PC-9 (cell line): ENCODE data around the gene ARHGAP10. TPM values are rescaled to one million over a fixed set of nuclear protein-coding genes. Genes with fewer than 3 reads are reported as not detected.

Source experiments
- BruUV-seq: library from RNA; stranded (reverse); fragments of 400-500 nt; replicated peaks from 2 replicates; lab custom pipeline; 2021; lab: Mats Ljungman, UMichigan
- CTCF ChIA-PET: fragments of 300-600 bp; sonication (Branson Sonifier 250); formaldehyde crosslinking; loops from one replicate; lab custom pipeline; 2022; ENCODE audit warnings: antibody characterized with exemption; lab: Charles Lee
- POLR2A ChIA-PET: fragments of 300-600 bp; sonication (Branson Sonifier 250); formaldehyde crosslinking; loops from one replicate; lab custom pipeline; 2022; ENCODE audit warnings: antibody characterized with exemption; ENCODE audit not compliant: unreplicated experiment; lab: Charles Lee
- DNase-seq, 2 experiments: peaks; one replicate each; pipeline versions ENCODE4 v3.0.0 to v3.0.0-alpha.2; 2015 to 2022; ENCODE audit warnings: mixed read lengths in 1 of 2
- H2AFZ ChIP-seq: fragments of 200-600 bp; sonication (generic); 2 replicates; pipeline ENCODE4 v1.8.1; 2017; ENCODE audit warnings: antibody characterized with exemption
- H3F3A ChIP-seq: fragments of 200-600 bp; sonication (generic); 2 replicates; pipeline ENCODE4 v1.8.1; 2017; ENCODE audit warnings: antibody characterized with exemption, mild to moderate bottlenecking, low read depth; ENCODE audit not compliant: insufficient read depth
- H3K27ac ChIP-seq: fragments of 200-600 bp; sonication (generic); 2 replicates; pipeline ENCODE4 v1.6.1; 2016; ENCODE audit warnings: mixed run types
- H3K27me3 ChIP-seq: fragments of 200-600 bp; sonication (generic); 2 replicates; pipeline ENCODE4 v1.6.1; 2016; ENCODE audit warnings: low read depth, mixed run types; ENCODE audit not compliant: insufficient read depth
- H3K36me3 ChIP-seq: fragments of 200-600 bp; sonication (generic); 2 replicates; pipeline ENCODE4 v1.6.1; 2016; ENCODE audit warnings: low read depth, mixed run types
- H3K4me1 ChIP-seq: fragments of 200-600 bp; sonication (generic); replicated peaks from 2 replicates; pipeline ENCODE4 v1.6.1; 2016; ENCODE audit warnings: mixed run types; ENCODE audit not compliant: insufficient read depth
- H3K4me2 ChIP-seq: fragments of 200-600 bp; sonication (generic); 2 replicates; pipeline ENCODE4 v1.6.1; 2017; ENCODE audit warnings: mixed run types
- H3K4me3 ChIP-seq: fragments of 200-600 bp; sonication (generic); 2 replicates; pipeline ENCODE4 v1.6.1; 2016; ENCODE audit warnings: mixed run types
- H3K79me2 ChIP-seq: fragments of 200-600 bp; sonication (generic); 2 replicates; pipeline ENCODE4 v1.6.1; 2017; ENCODE audit warnings: low read depth, mixed run types
- H3K9me2 ChIP-seq: fragments of 200-600 bp; sonication (generic); 2 replicates; pipeline ENCODE4 v1.8.1; 2017; ENCODE audit warnings: mild to moderate bottlenecking; ENCODE audit not compliant: insufficient read depth
- H3K9me3 ChIP-seq: fragments of 200-600 bp; sonication (generic); 2 replicates; pipeline ENCODE4 v1.8.1; 2016; ENCODE audit warnings: low read depth; ENCODE audit not compliant: insufficient read depth
- H4K20me1 ChIP-seq: fragments of 200-600 bp; sonication (generic); 2 replicates; pipeline ENCODE4 v1.8.1; 2017; ENCODE audit not compliant: insufficient read depth
- CTCF ChIP-seq: fragments of 200-600 bp; sonication (generic); conservative IDR thresholded peaks from 2 replicates; pipeline ENCODE4 v1.6.1; 2017; ENCODE audit warnings: mixed run types, antibody characterized with exemption, mild to moderate bottlenecking, moderate library complexity
- EZH2 ChIP-seq: fragments of 200-600 bp; sonication (generic); IDR thresholded peaks from 2 replicates; pipeline ENCODE4 v1.8.0; 2017; ENCODE audit warnings: antibody characterized with exemption, low read depth
- intact Hi-C: fragments of 100-400 bp; cut with micrococcal nuclease; formaldehyde crosslinking; loops from one replicate; pipeline ENCODE4 v1.10.0; 2022; ENCODE audit not compliant: unreplicated experiment
- total RNA-seq: library from RNA; stranded (reverse); gene quantifications from 2 replicates; pipeline ENCODE4 v1.2.3, GENCODE V29; 2021

Gene ARHGAP10
- total RNA-seq, 1 experiment from 2014 or later = 27.5 TPM

DNA sequence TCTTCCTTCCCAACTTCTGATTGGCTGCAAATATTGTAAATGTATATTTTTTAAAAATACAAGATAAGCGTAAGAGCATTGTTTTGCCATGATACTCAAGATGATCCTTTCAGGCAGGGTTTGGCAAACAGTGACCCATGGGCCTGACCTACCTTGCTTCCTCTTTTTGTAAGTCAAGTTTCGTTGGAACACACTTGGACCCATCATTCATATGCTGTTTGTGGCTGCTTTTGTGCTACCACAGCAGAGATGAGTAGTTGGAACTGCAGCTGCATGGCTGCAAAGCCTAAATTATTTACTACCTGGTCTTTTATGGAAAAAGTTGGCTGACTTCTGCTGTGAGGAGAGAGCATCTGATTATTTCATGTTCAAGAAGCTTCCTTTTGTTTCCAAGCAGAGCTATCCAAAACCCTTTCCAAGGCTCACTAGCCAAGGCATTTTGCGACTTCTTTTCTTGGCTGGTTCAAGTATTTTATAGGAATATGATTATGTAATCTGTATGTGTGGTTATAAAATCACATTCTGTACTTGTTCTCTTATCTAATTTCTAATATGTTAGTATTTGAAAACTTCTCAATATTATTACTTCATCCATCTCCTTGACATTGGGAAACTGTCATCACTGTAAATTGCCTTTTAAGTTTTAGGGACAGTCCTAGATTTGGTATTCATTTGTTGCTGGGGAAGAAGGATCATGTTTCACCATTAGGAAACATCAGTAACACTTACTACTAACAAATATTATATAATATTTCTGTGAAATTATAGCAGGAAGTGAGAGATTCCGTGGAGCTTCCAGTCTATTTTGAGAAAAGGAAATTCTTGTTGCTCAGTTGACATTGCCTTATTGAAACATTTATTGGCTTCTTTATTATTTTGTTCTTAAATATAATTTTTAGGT, 109.2 kb downstream of the ARHGAP10 start:
- H3K4me2 ChIP-seq = no peak overlapping the region
- no peaks in the 10 kb centered on the region for H3K79me2 ChIP-seq
- no peaks in the 10 kb centered on the region for H3K4me1 ChIP-seq
- intact Hi-C loops = no loop called here
- H4K20me1 ChIP-seq = no peaks in the 10 kb centered on the region
- BruUV-seq = no TSS peak
- no peak overlapping the region for H3K27ac ChIP-seq
- H3K4me3 ChIP-seq = no peak overlapping the region
- CTCF ChIA-PET = no interaction called here
- no peak for DNase-seq
- POLR2A ChIA-PET = interaction anchor here (0.6 kb wide), 1 partner anchor 47 kb away, joined by 3 read pairs; no protein-coding TSS in a partner anchor
- H3F3A ChIP-seq = no peaks in the 10 kb centered on the region
- no peaks in the 10 kb centered on the region for H3K9me2 ChIP-seq
- no peaks in the 10 kb centered on the region for H3K27me3 ChIP-seq
- TF ChIP-seq EZH2 (no peak), CTCF (no peak)
- H2AFZ ChIP-seq = no peak overlapping the region
- no peaks in the 10 kb centered on the region for H3K36me3 ChIP-seq
- H3K9me3 ChIP-seq = no peaks in the 10 kb centered on the region

- DNase-seq = no peak
- Histone ChIP-seq H3K27ac (no peak overlapping the region), H3K79me2 (no peaks in the 10 kb centered on the region), H3F3A (no peaks in the 10 kb centered on the region), H3K4me2 (no peak overlapping the region), H3K36me3 (no peaks in the 10 kb centered on the region), H3K4me1 (no peaks in the 10 kb centered on the region), H2AFZ (no peak overlapping the region), H3K27me3 (no peaks in the 10 kb centered on the region), H3K9me2 (no peaks in the 10 kb centered on the region), H4K20me1 (no peaks in the 10 kb centered on the region), H3K9me3 (no peaks in the 10 kb centered on the region), H3K4me3 (no peak overlapping the region)
- no TSS peak for BruUV-seq
- CTCF ChIA-PET = interaction anchor here (0.6 kb wide), 1 partner anchor 105 kb away, joined by 3 read pairs; no protein-coding TSS in a partner anchor
- no peak for TF ChIP-seq CTCF
- no peak for TF ChIP-seq EZH2
- POLR2A ChIA-PET = no interaction called here
- intact Hi-C loops = no loop called here
Measured at GRCh38 chr4:147842573-147842972, 110.7 kb downstream of the ARHGAP10 start.

GRCh38 chr4:147843162-147843561, 111.3 kb downstream of the ARHGAP10 start:
- H3K9me2 ChIP-seq = no peaks in the 10 kb centered on the region
- H3K4me3 ChIP-seq = no peak overlapping the region
- H3F3A ChIP-seq = no peaks in the 10 kb centered on the region
- POLR2A ChIA-PET = no interaction called here
- TF ChIP-seq CTCF (no peak), EZH2 (no peak)
- no peak for DNase-seq
- H2AFZ ChIP-seq = no peak overlapping the region
- no peaks in the 10 kb centered on the region for H4K20me1 ChIP-seq
- CTCF ChIA-PET = interaction anchor here (0.6 to 0.7 kb wide), 2 partner anchors 24 to 106 kb away, joined by 3 to 5 read pairs; no protein-coding TSS in a partner anchor
- no peaks in the 10 kb centered on the region for H3K4me1 ChIP-seq
- intact Hi-C loops = no loop called here
- BruUV-seq = no TSS peak
- H3K27ac ChIP-seq = no peak overlapping the region
- H3K9me3 ChIP-seq = no peaks in the 10 kb centered on the region
- no peaks in the 10 kb centered on the region for H3K27me3 ChIP-seq
- no peaks in the 10 kb centered on the region for H3K79me2 ChIP-seq
- H3K36me3 ChIP-seq = no peaks in the 10 kb centered on the region
- no peak overlapping the region for H3K4me2 ChIP-seq
